Upper lobe of left lung (tissue), 6 donors: ENCODE data around the gene DIPK1A. TPM values are rescaled to one million over a fixed set of nuclear protein-coding genes. Genes with fewer than 3 reads are reported as not detected.

Experiments
- ATAC-seq, 2 donors: fragments of 200-7000 bp; cut with Tn5 transposase; one replicate each; pipeline ENCODE4 v1.9.1; 2022; ENCODE audit warnings: mild to moderate bottlenecking in 2 of 2, moderate library complexity in 2 of 2; ENCODE audit not compliant: low FRiP score in 2 of 2
- DNase-seq, 2 donors: peaks; one replicate each; pipeline ENCODE4 v3.0.0-alpha.2; 2019 to 2020
- H3K27ac ChIP-seq, 4 donors: fragments of 200-600 bp; sonication (generic); one replicate each; pipeline ENCODE4 v1.5.1; 2016 to 2019
- H3K27me3 ChIP-seq, 4 donors: fragments of 200-600 bp; sonication (generic); one replicate each; pipeline ENCODE4 v1.5.1; 2017 to 2019
- H3K36me3 ChIP-seq, 4 donors: fragments of 200-600 bp; sonication (generic); one replicate each; pipeline ENCODE4 v1.5.1; 2016 to 2019
- H3K4me1 ChIP-seq, 4 donors: fragments of 200-600 bp; sonication (generic); one replicate each; pipeline ENCODE4 v1.5.1; 2018 to 2019
- H3K4me3 ChIP-seq, 4 donors: fragments of 200-600 bp; sonication (generic); one replicate each; pipeline ENCODE4 v1.5.1; 2017 to 2019; ENCODE audit warnings: mild to moderate bottlenecking in 2 of 4, moderate library complexity in 1 of 4
- H3K9me3 ChIP-seq, 4 donors: fragments of 200-600 bp; sonication (generic); one replicate each; pipeline ENCODE4 v1.5.1; 2018 to 2019
- CTCF ChIP-seq, 6 experiments: fragments of 450-650 bp in 4 of 6; fragments of 200-600 bp in 2 of 6; sonication (generic) in 2 of 6; IDR thresholded peaks; one replicate each; pipeline ENCODE4 v1.5.1; 2016 to 2019; ENCODE audit warnings: antibody characterized with exemption in 6 of 6
- EP300 ChIP-seq, 4 donors: sonication (generic); formaldehyde crosslinking; IDR thresholded peaks; one replicate each; pipeline ENCODE4 v1.5.1; 2017; ENCODE audit warnings: antibody characterized with exemption in 4 of 4, control low read depth in 2 of 4
- POLR2A ChIP-seq, 4 donors: fragments of 450-650 bp; IDR thresholded peaks; one replicate each; pipeline ENCODE4 v1.5.1; 2016 to 2017; ENCODE audit warnings: antibody characterized with exemption in 4 of 4, mild to moderate bottlenecking in 2 of 4
- POLR2AphosphoS5 ChIP-seq, 2 donors: sonication (generic); formaldehyde crosslinking; IDR thresholded peaks; one replicate each; pipeline ENCODE4 v1.5.1; 2017; ENCODE audit warnings: antibody characterized with exemption in 2 of 2
- WGBS, 2 donors: methylation state at CpG; one replicate each; pipeline ENCODE4 v1.1.5; 2017 to 2018; 5-methylcytosine and 5-hydroxymethylcytosine counted together
- total RNA-seq, 6 donors: library from RNA; depleted of rRNA in 4 of 6; stranded (reverse); fragments of >200 nt in 4 of 6; gene quantifications; one replicate each; pipeline versions ENCODE4 v1.1.0 to v1.2.1, GENCODE V29; 2016 to 2021
- donor health status: DM: no; HTN: no; CAD: no; lungs with moderate emphysema.
- donor health status: DM: no; HTN: yes; CAD: no; lungs with severe emphysema.

Gene DIPK1A
- total RNA-seq, 6 donors from 2014 or later, result 2.8 to 15.2 (median 4.4) TPM

- H3K27ac ChIP-seq, result no peak overlapping the region
- 89 to 90% methylated on average over 7 of the region's 7 CpGs for WGBS, 2 donors
Measured at GRCh38 chr1:92803140-92803887, 157.9 kb downstream of the DIPK1A start.

GRCh38 chr1:92797961-92798360 lies 163.3 kb downstream of the DIPK1A start:
- H3K36me3 ChIP-seq, result no peaks in the 10 kb centered on the region
- ATAC-seq (no peak), DNase-seq (no peak)
- H3K4me3 ChIP-seq, result no peak overlapping the region
- no peak for TF ChIP-seq POLR2A (IDR thresholded peaks at IDR 0.05)
- TF ChIP-seq EP300 (IDR thresholded peaks at IDR 0.05), result no peak
- TF ChIP-seq CTCF (IDR thresholded peaks at IDR 0.05), result no peak
- TF ChIP-seq POLR2AphosphoS5 (IDR thresholded peaks at IDR 0.05), result no peak
- H3K9me3 ChIP-seq, result no peaks in the 10 kb centered on the region
- no peak overlapping the region for H3K27ac ChIP-seq
- 71 to 76% methylated on average over 1 of the region's 1 CpG for WGBS, 2 donors
- H3K27me3 ChIP-seq, result no peaks in the 10 kb centered on the region
- H3K4me1 ChIP-seq, result no peaks in the 10 kb centered on the region

More at GRCh38 chr1:92803140-92803887, 157.9 kb downstream of the DIPK1A start:
- no peaks in the 10 kb centered on the region for H3K27me3 ChIP-seq
- peaks cover 4 to 13% (median 6%) of the 10 kb centered on the region in 4 donors for H3K4me1 ChIP-seq
- no peaks in the 10 kb centered on the region for H3K36me3 ChIP-seq
- ATAC-seq (no peak), DNase-seq (no peak)
- H3K9me3 ChIP-seq, result no peaks in the 10 kb centered on the region
- no peak overlapping the region for H3K4me3 ChIP-seq
- no peak for TF ChIP-seq EP300 (IDR thresholded peaks at IDR 0.05)
- no peak for TF ChIP-seq CTCF (IDR thresholded peaks at IDR 0.05)
- no peak for TF ChIP-seq POLR2AphosphoS5 (IDR thresholded peaks at IDR 0.05)
- no peak for TF ChIP-seq POLR2A (IDR thresholded peaks at IDR 0.05)

- H3K27me3 ChIP-seq, result no peaks in the 10 kb centered on the region
- H3K9me3 ChIP-seq, result no peaks in the 10 kb centered on the region
- no peak overlapping the region for H3K4me3 ChIP-seq
- peaks cover 0 to 2% (median 0%) of the 10 kb centered on the region in 4 donors for H3K4me1 ChIP-seq
- no peak for TF ChIP-seq CTCF (IDR thresholded peaks at IDR 0.05)
- no peak for TF ChIP-seq POLR2A (IDR thresholded peaks at IDR 0.05)
- no peak for TF ChIP-seq POLR2AphosphoS5 (IDR thresholded peaks at IDR 0.05)
- TF ChIP-seq EP300 (IDR thresholded peaks at IDR 0.05), result no peak
- DNase-seq (no peak), ATAC-seq (no peak)
- no peak overlapping the region for H3K27ac ChIP-seq
- H3K36me3 ChIP-seq, result no peaks in the 10 kb centered on the region
Measured at GRCh38 chr1:92797297-92797696, 164.0 kb downstream of the DIPK1A start.

- no peak for TF ChIP-seq POLR2A (IDR thresholded peaks at IDR 0.05)
- no peak for TF ChIP-seq EP300 (IDR thresholded peaks at IDR 0.05)
- no peak for TF ChIP-seq POLR2AphosphoS5 (IDR thresholded peaks at IDR 0.05)
- TF ChIP-seq CTCF (IDR thresholded peaks at IDR 0.05), result no peak
- no peaks in the 10 kb centered on the region for H3K27me3 ChIP-seq
- H3K36me3 ChIP-seq, result no peaks in the 10 kb centered on the region
- 90 to 92% methylated on average over 4 of the region's 4 CpGs for WGBS, 2 donors
- no peak overlapping the region for H3K27ac ChIP-seq
- no peak for ATAC-seq
- no peak overlapping the region for H3K4me3 ChIP-seq
- DNase-seq, result no peak
- H3K9me3 ChIP-seq, result no peaks in the 10 kb centered on the region
- peaks cover 0 to 4% (median 1%) of the 10 kb centered on the region in 4 donors for H3K4me1 ChIP-seq
Measured at GRCh38 chr1:92795166-92795565, 166.1 kb downstream of the DIPK1A start.

GRCh38 chr1:92792340-92792782 lies 168.9 kb downstream of the DIPK1A start:
- TF ChIP-seq EP300 (IDR thresholded peaks at IDR 0.05) (no peak), POLR2AphosphoS5 (IDR thresholded peaks at IDR 0.05) (no peak), CTCF (IDR thresholded peaks at IDR 0.05) (no peak), POLR2A (IDR thresholded peaks at IDR 0.05) (no peak)
- DNase-seq, result no peak
- Histone ChIP-seq H3K27ac (no peak overlapping the region), H3K4me1 (peaks cover 0 to 10% (median 1%) of the 10 kb centered on the region in 4 donors), H3K9me3 (no peaks in the 10 kb centered on the region), H3K36me3 (no peaks in the 10 kb centered on the region), H3K4me3 (peak overlapping the region in 1 of 4 donors; percentile 10), H3K27me3 (no peaks in the 10 kb centered on the region)
- no peak for ATAC-seq
- 45 to 56% methylated on average over 3 of the region's 3 CpGs for WGBS, 2 donors
